COLO668 (cell line): ENCODE data around the gene SLC25A42.

Source experiments
- DNase-seq: peaks from one replicate; lab custom pipeline; 2025; ENCODE audit not compliant: unreplicated experiment; lab: John Stamatoyannopoulos, UW

Gene SLC25A42

DNA sequence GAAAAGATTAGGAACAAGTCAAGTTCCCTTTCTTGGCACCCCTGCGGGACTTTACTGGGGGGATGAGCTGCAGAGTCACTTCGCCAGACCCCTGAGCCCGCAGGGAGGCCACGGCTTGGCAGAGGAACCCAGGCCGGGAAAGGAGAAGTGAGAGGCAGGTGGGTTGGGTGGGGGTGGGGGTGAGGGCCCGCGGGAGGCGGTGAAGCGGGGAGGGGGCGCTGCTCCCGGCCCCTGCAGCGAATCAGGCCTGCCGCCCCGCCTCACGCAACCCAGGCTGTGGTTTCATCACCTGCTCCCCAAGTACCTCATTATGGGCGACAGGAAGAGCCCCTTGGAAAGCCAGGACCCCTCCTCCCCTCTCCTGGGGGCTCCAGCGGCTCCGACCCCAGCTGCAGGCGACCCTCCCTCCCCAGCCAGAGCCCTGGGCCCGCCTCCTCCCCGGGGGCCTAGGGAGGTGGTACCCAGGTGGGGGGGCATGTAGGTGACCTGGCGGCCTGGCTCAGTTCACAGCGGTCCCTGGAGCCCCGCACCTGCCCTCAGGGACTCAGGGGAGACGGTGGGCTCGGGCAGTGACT, 96.8 kb downstream of the SLC25A42 start:
- no peak for DNase-seq

DNA sequence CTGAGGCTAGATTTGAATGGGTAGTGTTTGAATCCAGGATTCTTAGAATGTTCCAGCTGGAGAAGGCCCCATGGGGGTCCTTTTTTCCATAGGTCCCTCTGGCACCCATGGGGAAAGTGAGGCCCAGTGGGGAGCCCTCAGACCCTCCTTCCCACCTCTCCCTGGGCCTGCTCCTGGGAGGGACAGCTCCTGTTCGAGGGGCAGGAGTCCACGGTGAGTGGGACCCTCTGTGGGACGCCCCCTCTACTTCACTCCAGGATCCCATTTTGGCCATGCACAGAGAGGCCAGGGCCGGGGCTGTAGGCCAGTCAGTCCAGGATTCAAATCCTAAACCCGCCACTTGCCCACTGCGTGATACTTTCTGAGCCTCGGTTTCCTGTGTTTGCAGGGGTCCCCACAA, 98.7 kb downstream of the SLC25A42 start:
- no peak for DNase-seq
